ENCODE measurements around the gene TPRG1.

Gene TPRG1

DNA sequence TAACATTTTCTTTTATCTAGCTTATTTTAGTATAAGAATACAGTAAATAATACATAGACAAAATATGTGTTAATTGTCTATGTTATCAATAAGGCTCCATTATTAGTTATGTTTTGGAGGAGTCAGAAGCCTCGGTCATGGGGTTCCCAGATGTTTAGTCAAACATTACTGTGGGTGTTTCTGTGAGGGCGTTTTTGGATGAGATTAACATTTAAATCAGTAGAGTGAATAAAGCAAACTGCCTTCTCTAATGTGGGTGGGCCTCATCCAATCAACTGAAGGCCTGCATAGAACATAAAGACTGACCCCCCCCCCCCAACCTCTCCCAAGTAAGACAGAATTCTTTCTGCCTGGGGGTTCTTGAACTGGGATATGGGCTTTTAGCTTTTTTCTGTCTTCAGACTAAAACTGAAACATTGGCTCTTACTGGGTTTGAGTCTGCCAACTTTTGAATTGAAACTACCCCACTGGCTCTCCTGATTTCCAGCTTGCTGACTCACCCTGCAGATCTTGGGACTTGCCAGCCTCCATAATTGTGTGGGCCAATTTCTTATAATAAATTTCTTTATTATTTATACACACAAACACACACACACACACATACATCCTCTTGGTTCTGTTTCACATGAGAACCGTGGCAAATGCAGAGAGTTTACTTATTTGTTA is 192.0 kb downstream of the TPRG1 start:
- no peak for DNase-seq

DNA sequence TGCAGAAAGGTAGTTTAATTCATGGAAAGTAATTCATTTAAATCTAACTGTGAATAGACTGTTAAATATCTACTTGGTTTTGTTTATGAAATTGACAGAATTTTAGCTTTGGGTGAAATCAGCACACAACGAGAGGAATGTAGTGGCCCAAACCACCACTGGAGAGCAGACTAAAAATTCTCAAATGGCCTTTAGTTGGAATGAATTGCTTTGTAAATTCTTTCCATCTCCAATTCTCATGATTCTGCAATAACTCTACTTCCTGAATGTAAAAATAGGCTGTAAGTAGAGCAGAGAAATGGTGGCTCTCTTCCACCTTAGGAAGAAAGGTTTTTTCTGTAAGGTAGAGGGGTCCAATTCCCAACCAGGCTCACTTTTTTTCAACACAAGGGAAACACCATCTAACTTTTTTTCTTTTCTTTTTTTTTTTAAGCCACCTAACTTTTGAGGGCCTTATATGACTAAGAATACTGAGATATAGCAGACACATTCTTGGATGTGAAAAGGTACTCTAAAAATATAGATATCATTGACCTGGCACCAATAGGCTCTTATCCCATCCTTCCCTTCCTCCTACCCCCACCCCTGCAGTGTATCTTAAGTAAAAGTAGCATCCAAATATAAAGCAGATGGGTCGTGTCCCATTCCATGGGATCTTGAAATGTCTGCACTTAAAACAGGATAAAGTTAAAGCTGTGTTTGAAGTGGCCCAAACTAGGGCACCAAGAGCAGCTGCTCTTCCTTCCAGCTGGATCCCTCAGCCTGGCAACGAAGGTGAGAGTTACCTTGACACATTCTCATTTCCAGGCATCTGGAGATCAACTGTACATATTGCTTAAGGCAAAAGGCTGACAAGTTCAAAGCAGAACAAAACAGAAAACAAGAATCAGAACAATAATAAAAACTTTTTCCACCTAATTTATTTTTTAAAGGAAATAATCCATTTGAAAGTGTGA is 194.1 kb downstream of the TPRG1 start:
- no peak for DNase-seq

DNA sequence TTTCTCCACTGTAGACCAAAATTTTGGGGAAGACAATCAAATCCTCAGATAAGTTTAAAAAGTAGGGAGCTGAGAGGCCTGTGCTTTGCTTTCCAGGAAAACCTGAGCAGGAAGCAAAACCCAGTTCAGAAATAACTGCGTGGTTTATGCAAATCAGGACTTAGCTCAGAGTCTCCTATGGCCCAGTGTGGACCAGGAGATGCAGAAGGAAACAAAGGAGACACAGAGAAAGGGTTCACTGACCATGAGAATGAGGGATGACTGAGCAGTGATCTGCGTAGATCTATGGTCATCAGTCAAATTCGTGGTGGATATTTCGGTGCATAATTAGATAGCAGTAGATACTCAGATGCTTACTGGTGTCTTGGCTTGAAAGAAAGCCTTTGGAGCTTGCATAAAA is 196.6 kb downstream of the TPRG1 start:
- DNase-seq = no peak

- DNase-seq = no peak
Observed at GRCh38 chr3:189369636-189370035, 197.9 kb downstream of the TPRG1 start.

GRCh38 chr3:189372243-189372642 is 200.5 kb downstream of the TPRG1 start:
- no peak for DNase-seq
